Activated B cell treated with CpG ODN at 0.5 μM for 24 hours (primary cell): ENCODE measurements around the gene ASTL. TPM values are rescaled to one million over a fixed set of nuclear protein-coding genes. Genes with fewer than 3 reads are reported as not detected.
"Not testable (repeated sequence)": the region's sequence is repeated elsewhere in the genome, so short reads cannot be mapped to it uniquely, and the experiment has no call there.

Experiments
- ATAC-seq: fragments of 200-7000 bp; cut with Tn5 transposase; one replicate; pipeline ENCODE4 v1.10.0; 2021; ENCODE audit warnings: low read depth, mild to moderate bottlenecking, moderate library complexity
- CTCF ChIA-PET: fragments of 350-600 bp; sonication (Branson Sonifier 250); formaldehyde crosslinking; loops from one replicate; lab custom pipeline; 2021; ENCODE audit warnings: antibody characterized with exemption; lab: Charles Lee
- POLR2A ChIA-PET: fragments of 350-600 bp; sonication (Branson Sonifier 250); formaldehyde crosslinking; loops from one replicate; lab custom pipeline; 2021; ENCODE audit warnings: antibody characterized with exemption; lab: Charles Lee
- DNase-seq: peaks from one replicate; pipeline ENCODE4 v3.0.0; 2022
- H3K27ac Mint-ChIP-seq: one replicate; pipeline ENCODE4 v1.8.0; 2020; ENCODE audit warnings: mixed read lengths
- H3K27me3 Mint-ChIP-seq: one replicate; pipeline ENCODE4 v1.8.0; 2021; ENCODE audit warnings: mixed read lengths
- H3K36me3 Mint-ChIP-seq: one replicate; pipeline ENCODE4 v1.8.0; 2021; ENCODE audit warnings: low read depth, mixed read lengths
- H3K4me1 Mint-ChIP-seq: one replicate; pipeline ENCODE4 v1.8.0; 2021; ENCODE audit warnings: mixed read lengths
- H3K4me3 Mint-ChIP-seq: one replicate; pipeline ENCODE4 v1.8.0; 2020; ENCODE audit warnings: mild to moderate bottlenecking, mixed read lengths
- H3K9me3 Mint-ChIP-seq: one replicate; pipeline ENCODE4 v1.8.0; 2020; ENCODE audit warnings: mixed read lengths
- CTCF ChIP-seq: fragments of 200-600 bp; IDR thresholded peaks from one replicate; pipeline ENCODE4 v1.8.0; 2022; ENCODE audit warnings: antibody characterized with exemption, mild to moderate bottlenecking
- intact Hi-C: fragments of 100-400 bp; cut with micrococcal nuclease; formaldehyde crosslinking; loops from one replicate; pipeline ENCODE4 v1.15.1; 2024
- total RNA-seq: library from RNA; stranded (reverse); gene quantifications from 2 replicates; pipeline ENCODE4 v1.2.3, GENCODE V29; 2022

ASTL gene
- total RNA-seq, 1 donor from 2014 or later = 1.6 TPM

- TF ChIP-seq CTCF = no peak
- intact Hi-C loops = no loop called here
- CTCF ChIA-PET = no interaction called here
Measured at GRCh38 chr2:96089356-96090195, 48.7 kb downstream of the ASTL start.

GRCh38 chr2:96088340-96089335 is 49.7 kb downstream of the ASTL start:
- Mint-ChIP-seq H3K4me1 (no peaks in the 10 kb centered on the region), H3K4me3 (no peak overlapping the region), H3K36me3 (no peaks in the 10 kb centered on the region), H3K27ac (no peak overlapping the region), H3K27me3 (peaks cover 9% of the 10 kb centered on the region), H3K9me3 (no peaks in the 10 kb centered on the region)
- no peak for DNase-seq
- ATAC-seq = no peak
- intact Hi-C loops = no loop called here
- POLR2A ChIA-PET = no interaction called here
- no peak for TF ChIP-seq CTCF
- CTCF ChIA-PET = no interaction called here

More at GRCh38 chr2:96089356-96090195, 48.7 kb downstream of the ASTL start:
- peaks cover 6% of the 10 kb centered on the region for H3K27me3 Mint-ChIP-seq
- H3K4me1 Mint-ChIP-seq = no peaks in the 10 kb centered on the region
- ATAC-seq = no peak
- no peaks in the 10 kb centered on the region for H3K9me3 Mint-ChIP-seq
- H3K27ac Mint-ChIP-seq = no peak overlapping the region
- H3K36me3 Mint-ChIP-seq = no peaks in the 10 kb centered on the region
- POLR2A ChIA-PET = no interaction called here
- no peak for DNase-seq
- H3K4me3 Mint-ChIP-seq = no peak overlapping the region

- DNase-seq (no peak), ATAC-seq (no peak)
- ChIA-PET POLR2A (no interaction called here), CTCF (no interaction called here)
- no peak overlapping the region for H3K4me3 Mint-ChIP-seq
- no peak overlapping the region for H3K27ac Mint-ChIP-seq
- H3K36me3 Mint-ChIP-seq = no peaks in the 10 kb centered on the region
- H3K4me1 Mint-ChIP-seq = no peaks in the 10 kb centered on the region
- H3K9me3 Mint-ChIP-seq = no peaks in the 10 kb centered on the region
- TF ChIP-seq CTCF = no peak
- H3K27me3 Mint-ChIP-seq = peaks cover 9% of the 10 kb centered on the region
- intact Hi-C loops = no loop called here
Measured at GRCh38 chr2:96087130-96087529, 51.2 kb downstream of the ASTL start.

- no peak for TF ChIP-seq CTCF
- no peaks in the 10 kb centered on the region for H3K4me1 Mint-ChIP-seq
- DNase-seq (no peak), ATAC-seq (no peak)
- peaks cover 12% of the 10 kb centered on the region for H3K27me3 Mint-ChIP-seq
- no peaks in the 10 kb centered on the region for H3K36me3 Mint-ChIP-seq
- H3K27ac Mint-ChIP-seq = no peak overlapping the region
- ChIA-PET POLR2A (no interaction called here), CTCF (no interaction called here)
- H3K4me3 Mint-ChIP-seq = no peak overlapping the region
- intact Hi-C loops = no loop called here
- H3K9me3 Mint-ChIP-seq = no peaks in the 10 kb centered on the region
Measured at GRCh38 chr2:96085541-96086355, 52.6 kb downstream of the ASTL start.

- H3K27ac Mint-ChIP-seq, CTCF ChIA-PET, intact Hi-C loops, H3K36me3 Mint-ChIP-seq, POLR2A ChIA-PET, DNase-seq, H3K4me3 Mint-ChIP-seq, H3K9me3 Mint-ChIP-seq, H3K4me1 Mint-ChIP-seq, ATAC-seq: not testable (repeated sequence)
- H3K27me3 Mint-ChIP-seq = peaks cover 16% of the 10 kb centered on the region
Measured at GRCh38 chr2:96084858-96085518, 53.3 kb downstream of the ASTL start.
